OCI-LY7 (cell line): Measurements from ENCODE around the gene TXNDC2.

ENCODE experiments used
- EZH2phosphoT487 ChIP-seq: fragments of 200-600 bp; sonication (generic); IDR thresholded peaks from 2 replicates; pipeline ENCODE4 v1.6.1; 2018; ENCODE audit warnings: low read depth, borderline replicate concordance, mild to moderate bottlenecking, mixed run types, antibody characterized with exemption, low read length, moderate library complexity, mixed read lengths
- TF ChIP-seq, protein P1 (sequence below): fragments of 200-600 bp; sonication (generic); conservative IDR thresholded peaks from 2 replicates; pipeline ENCODE4 v1.5.1; 2014; ENCODE audit warnings: mild to moderate bottlenecking, antibody characterized with exemption, low read length, moderate library complexity, mixed read lengths

DNA sequence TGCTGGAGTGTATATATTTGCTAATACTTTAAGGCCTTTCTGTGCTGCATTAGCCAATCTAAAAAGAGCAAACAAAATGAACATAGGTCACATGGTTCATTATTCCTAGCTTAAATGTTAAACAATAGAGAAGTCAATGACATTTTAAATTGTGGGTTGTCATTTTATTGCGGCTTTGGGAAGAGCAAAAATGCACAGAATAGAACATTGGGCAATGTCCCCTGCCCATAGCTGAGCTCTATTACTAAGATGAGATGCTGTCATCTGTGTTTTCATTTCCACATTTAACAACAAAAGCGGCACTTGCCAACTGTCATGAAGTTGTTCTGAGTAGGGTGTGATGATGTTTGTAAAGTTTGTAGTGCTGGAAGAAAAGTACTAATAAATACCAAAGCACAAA lies 24.9 kb downstream of the TXNDC2 start:
- TF ChIP-seq, protein P1, sequence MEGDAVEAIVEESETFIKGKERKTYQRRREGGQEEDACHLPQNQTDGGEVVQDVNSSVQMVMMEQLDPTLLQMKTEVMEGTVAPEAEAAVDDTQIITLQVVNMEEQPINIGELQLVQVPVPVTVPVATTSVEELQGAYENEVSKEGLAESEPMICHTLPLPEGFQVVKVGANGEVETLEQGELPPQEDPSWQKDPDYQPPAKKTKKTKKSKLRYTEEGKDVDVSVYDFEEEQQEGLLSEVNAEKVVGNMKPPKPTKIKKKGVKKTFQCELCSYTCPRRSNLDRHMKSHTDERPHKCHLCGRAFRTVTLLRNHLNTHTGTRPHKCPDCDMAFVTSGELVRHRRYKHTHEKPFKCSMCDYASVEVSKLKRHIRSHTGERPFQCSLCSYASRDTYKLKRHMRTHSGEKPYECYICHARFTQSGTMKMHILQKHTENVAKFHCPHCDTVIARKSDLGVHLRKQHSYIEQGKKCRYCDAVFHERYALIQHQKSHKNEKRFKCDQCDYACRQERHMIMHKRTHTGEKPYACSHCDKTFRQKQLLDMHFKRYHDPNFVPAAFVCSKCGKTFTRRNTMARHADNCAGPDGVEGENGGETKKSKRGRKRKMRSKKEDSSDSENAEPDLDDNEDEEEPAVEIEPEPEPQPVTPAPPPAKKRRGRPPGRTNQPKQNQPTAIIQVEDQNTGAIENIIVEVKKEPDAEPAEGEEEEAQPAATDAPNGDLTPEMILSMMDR, result no peak
- TF ChIP-seq EZH2phosphoT487, result no peak
